Activated CD8-positive, alpha-beta T cell treated with anti-CD3 and anti-CD28 coated beads for 36 hours (primary cell): Measurements from ENCODE around the gene CFAP99. TPM values are rescaled to one million over a fixed set of nuclear protein-coding genes. Genes with fewer than 3 reads are reported as not detected.
A peak's percentile ranks its signal among the peaks of the same experiment; 100 is the strongest.

Source experiments
- ATAC-seq: fragments of 200-7000 bp; cut with Tn5 transposase; one replicate; pipeline ENCODE4 v1.10.0; 2021; ENCODE audit warnings: mild to moderate bottlenecking, moderate library complexity
- CTCF ChIA-PET: fragments of 350-600 bp; sonication (Branson Sonifier 250); formaldehyde crosslinking; loops from one replicate; lab custom pipeline; 2021; ENCODE audit warnings: antibody characterized with exemption; lab: Charles Lee
- POLR2A ChIA-PET: fragments of 350-600 bp; sonication (Branson Sonifier 250); formaldehyde crosslinking; loops from one replicate; lab custom pipeline; 2021; ENCODE audit warnings: antibody characterized with exemption; lab: Charles Lee
- DNase-seq: peaks from one replicate; pipeline ENCODE4 v3.0.0-alpha.2; 2020
- H3K27ac Mint-ChIP-seq: one replicate; pipeline ENCODE4 v1.8.0; 2021; ENCODE audit warnings: mild to moderate bottlenecking, mixed read lengths
- H3K27me3 Mint-ChIP-seq: one replicate; pipeline ENCODE4 v1.8.0; 2021; ENCODE audit warnings: mixed read lengths
- H3K36me3 Mint-ChIP-seq: one replicate; pipeline ENCODE4 v1.8.0; 2021; ENCODE audit warnings: low read depth, mixed read lengths
- H3K4me1 Mint-ChIP-seq: one replicate; pipeline ENCODE4 v1.8.0; 2021; ENCODE audit warnings: low read depth, mixed read lengths
- H3K4me3 Mint-ChIP-seq: one replicate; pipeline ENCODE4 v1.8.0; 2021; ENCODE audit warnings: mild to moderate bottlenecking, moderate library complexity, mixed read lengths
- H3K9me3 Mint-ChIP-seq: one replicate; pipeline ENCODE4 v1.8.0; 2021; ENCODE audit warnings: mixed read lengths
- intact Hi-C: fragments of 100-400 bp; cut with micrococcal nuclease; formaldehyde crosslinking; loops from one replicate; pipeline ENCODE4 v1.10.0; 2022
- total RNA-seq, 2 experiments: library from RNA; stranded (reverse); gene quantifications; one replicate each; pipeline ENCODE4 v1.2.3, GENCODE V29; 2021
- TF ChIP-seq, protein P1 (sequence below): fragments of 200-600 bp; IDR thresholded peaks from one replicate; pipeline ENCODE4 v1.8.0; 2022; ENCODE audit warnings: antibody characterized with exemption, mild to moderate bottlenecking

CFAP99 gene
- total RNA-seq, 2 experiments from 2014 or later, result not detected

DNA sequence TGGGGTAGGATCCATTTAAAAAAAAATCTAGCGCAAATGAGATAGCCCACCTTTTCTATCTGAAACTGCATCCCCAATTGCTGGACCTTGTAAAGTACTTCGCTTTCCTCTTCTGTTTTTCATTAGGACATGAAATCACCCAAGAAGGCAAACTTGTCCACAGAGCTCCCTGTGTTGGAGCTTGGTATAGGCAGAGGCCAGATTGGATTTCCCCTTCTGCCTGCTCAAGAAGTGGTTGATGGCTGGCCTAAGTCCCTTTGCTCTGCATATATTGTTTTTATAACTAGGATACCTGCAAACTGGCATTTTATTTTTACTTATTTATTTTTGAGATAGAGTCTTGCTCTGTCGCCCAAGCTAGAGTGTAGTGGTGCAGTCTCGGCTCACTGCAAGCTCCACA lies 78.6 kb downstream of the CFAP99 start:
- ChIA-PET CTCF (interaction anchor here (0.6 kb wide), 1 partner anchor 12 kb away, joined by 3 read pairs; no protein-coding TSS in a partner anchor), POLR2A (interaction anchor here (2.4 kb wide), 1 partner anchor 10 kb away, joined by 7 read pairs; no protein-coding TSS in a partner anchor)
- peaks cover 53% of the 10 kb centered on the region for H3K36me3 Mint-ChIP-seq
- DNase-seq (no peak), ATAC-seq (no peak)
- H3K4me3 Mint-ChIP-seq, result no peak overlapping the region
- peaks cover 16% of the 10 kb centered on the region for H3K4me1 Mint-ChIP-seq
- no peaks in the 10 kb centered on the region for H3K27me3 Mint-ChIP-seq
- intact Hi-C loops, result no loop called here
- TF ChIP-seq, protein P1, sequence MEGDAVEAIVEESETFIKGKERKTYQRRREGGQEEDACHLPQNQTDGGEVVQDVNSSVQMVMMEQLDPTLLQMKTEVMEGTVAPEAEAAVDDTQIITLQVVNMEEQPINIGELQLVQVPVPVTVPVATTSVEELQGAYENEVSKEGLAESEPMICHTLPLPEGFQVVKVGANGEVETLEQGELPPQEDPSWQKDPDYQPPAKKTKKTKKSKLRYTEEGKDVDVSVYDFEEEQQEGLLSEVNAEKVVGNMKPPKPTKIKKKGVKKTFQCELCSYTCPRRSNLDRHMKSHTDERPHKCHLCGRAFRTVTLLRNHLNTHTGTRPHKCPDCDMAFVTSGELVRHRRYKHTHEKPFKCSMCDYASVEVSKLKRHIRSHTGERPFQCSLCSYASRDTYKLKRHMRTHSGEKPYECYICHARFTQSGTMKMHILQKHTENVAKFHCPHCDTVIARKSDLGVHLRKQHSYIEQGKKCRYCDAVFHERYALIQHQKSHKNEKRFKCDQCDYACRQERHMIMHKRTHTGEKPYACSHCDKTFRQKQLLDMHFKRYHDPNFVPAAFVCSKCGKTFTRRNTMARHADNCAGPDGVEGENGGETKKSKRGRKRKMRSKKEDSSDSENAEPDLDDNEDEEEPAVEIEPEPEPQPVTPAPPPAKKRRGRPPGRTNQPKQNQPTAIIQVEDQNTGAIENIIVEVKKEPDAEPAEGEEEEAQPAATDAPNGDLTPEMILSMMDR, result no peak
- no peaks in the 10 kb centered on the region for H3K9me3 Mint-ChIP-seq
- H3K27ac Mint-ChIP-seq, result no peak overlapping the region

DNA sequence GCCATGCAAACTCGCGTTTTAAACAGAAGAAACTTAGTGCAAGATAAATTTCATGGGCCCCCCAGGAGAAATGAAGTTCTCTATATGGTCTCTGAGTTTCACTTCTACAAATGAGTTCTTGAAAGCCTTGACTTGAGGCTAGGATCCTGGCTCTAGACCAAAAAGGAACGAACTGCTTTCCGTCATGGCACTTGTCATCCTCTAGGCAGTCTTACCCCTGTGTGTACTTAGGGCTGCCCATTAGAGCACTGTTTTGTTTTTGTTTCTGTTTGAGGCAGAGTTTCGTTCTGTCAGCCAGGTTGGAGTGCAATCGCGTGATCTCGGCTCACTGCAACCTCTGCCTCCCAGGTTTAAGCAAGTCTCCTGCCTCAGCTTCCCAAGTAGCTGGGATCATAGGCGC lies 79.2 kb downstream of the CFAP99 start:
- POLR2A ChIA-PET, result interaction anchor here (2.4 kb wide), 1 partner anchor 10 kb away, joined by 7 read pairs; no protein-coding TSS in a partner anchor
- intact Hi-C loops, result no loop called here
- Mint-ChIP-seq H3K36me3 (peaks cover 48% of the 10 kb centered on the region), H3K4me3 (no peak overlapping the region), H3K9me3 (no peaks in the 10 kb centered on the region), H3K27ac (no peak overlapping the region), H3K27me3 (no peaks in the 10 kb centered on the region), H3K4me1 (peaks cover 10% of the 10 kb centered on the region)
- DNase-seq (no peak), ATAC-seq (no peak)
- CTCF ChIA-PET, result no interaction called here
- TF ChIP-seq, protein P1, result no peak

DNA sequence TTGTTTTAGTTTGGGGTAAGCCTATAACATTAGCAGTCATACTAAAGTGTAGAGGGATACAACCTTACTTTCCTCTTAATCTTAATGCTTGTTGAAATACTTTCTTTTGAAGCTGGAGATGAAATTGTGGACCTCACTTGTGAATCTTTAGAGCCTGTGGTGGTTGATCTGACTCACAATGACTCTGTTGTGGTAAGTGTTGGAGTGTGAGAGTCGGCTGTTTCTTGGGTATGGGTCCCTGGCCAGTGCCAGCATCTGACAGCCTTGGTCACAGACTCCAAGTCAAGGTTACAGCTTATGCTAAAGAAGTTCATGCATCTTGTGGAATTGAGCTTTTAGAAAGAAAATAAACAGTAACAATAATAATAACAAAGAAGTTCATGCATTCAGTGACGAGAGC lies 81.8 kb downstream of the CFAP99 start:
- Mint-ChIP-seq H3K9me3 (no peaks in the 10 kb centered on the region), H3K4me1 (peaks cover 12% of the 10 kb centered on the region), H3K36me3 (peaks cover 52% of the 10 kb centered on the region), H3K27me3 (no peaks in the 10 kb centered on the region), H3K4me3 (no peak overlapping the region), H3K27ac (peak overlapping the region; percentile 2)
- ChIA-PET POLR2A (interaction anchor here (1.4 to 1.7 kb wide), 2 partner anchors 9 to 16 kb away, joined by 3 to 5 read pairs; no protein-coding TSS in a partner anchor), CTCF (no interaction called here)
- intact Hi-C loops, result no loop called here
- ATAC-seq (peak; percentile 57), DNase-seq (peak; percentile 20)
- TF ChIP-seq, protein P1, result no peak

DNA sequence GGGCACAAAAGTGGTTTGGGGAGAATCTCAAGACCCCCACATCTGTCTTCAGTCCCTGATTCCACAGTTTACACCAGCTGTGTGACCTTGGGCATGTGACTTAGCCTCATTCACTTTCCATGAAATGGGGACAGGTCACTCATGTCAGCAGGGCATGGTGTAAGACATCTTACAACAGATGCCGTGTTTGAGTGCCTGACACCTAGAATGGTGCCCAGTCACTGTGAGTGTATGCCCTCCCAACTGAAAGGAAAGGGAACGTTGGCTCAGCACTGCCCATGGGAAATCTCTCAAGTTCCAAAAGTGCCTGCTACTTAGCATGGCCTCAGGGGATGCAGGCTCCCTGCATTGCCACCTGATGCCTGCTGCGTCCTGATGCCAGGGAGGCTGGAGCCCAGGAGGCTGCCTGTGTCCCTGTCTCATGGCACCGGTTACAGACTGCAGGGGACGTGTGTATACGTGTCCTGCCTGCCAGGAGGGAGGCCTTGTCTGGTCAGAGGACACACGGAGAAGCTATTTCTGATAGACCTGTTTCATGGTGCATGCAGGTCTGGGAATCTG lies 82.4 kb downstream of the CFAP99 start:
- Mint-ChIP-seq H3K27me3 (no peaks in the 10 kb centered on the region), H3K9me3 (no peaks in the 10 kb centered on the region), H3K4me3 (no peak overlapping the region), H3K27ac (no peak overlapping the region), H3K36me3 (peaks cover 52% of the 10 kb centered on the region), H3K4me1 (peaks cover 12% of the 10 kb centered on the region)
- ChIA-PET POLR2A (interaction anchor here (1.4 to 1.7 kb wide), 2 partner anchors 10 to 17 kb away, joined by 3 to 5 read pairs; no protein-coding TSS in a partner anchor), CTCF (no interaction called here)
- DNase-seq (no peak), ATAC-seq (no peak)
- intact Hi-C loops, result no loop called here
- TF ChIP-seq, protein P1, result no peak

DNA sequence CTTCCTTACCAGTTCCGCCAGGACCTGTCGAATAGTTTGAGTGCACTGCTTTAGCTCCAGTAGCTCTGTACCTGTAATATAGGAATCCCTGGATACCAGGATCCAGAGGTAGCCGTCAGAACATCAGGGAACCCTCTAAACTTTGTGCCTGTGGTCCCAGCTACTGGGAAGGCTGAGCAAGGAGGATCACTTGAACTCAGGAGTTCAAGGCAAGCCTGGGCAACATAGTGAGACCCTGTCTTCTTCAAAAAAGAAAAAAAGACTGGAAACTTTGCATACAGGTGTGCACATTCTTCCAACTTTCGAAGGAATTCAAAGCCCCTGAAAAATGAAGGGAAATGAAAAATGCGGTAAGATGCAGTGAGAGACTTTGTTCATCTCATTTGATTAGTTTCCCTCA lies 85.1 kb downstream of the CFAP99 start:
- ChIA-PET CTCF (no interaction called here), POLR2A (interaction anchor here (0.6 to 1.1 kb wide), 2 partner anchors 7 to 19 kb away, joined by 3 read pairs; no protein-coding TSS in a partner anchor)
- Mint-ChIP-seq H3K9me3 (no peaks in the 10 kb centered on the region), H3K27me3 (no peaks in the 10 kb centered on the region), H3K4me3 (no peak overlapping the region), H3K27ac (peak overlapping the region; percentile 55), H3K36me3 (peaks cover 57% of the 10 kb centered on the region), H3K4me1 (peaks cover 18% of the 10 kb centered on the region)
- intact Hi-C loops, result no loop called here
- TF ChIP-seq, protein P1, result no peak
- DNase-seq (no peak), ATAC-seq (no peak)
